Adrenal gland (tissue), 5 donors: ENCODE measurements around the gene PDGFD.

Source experiments
- CTCF ChIP-seq, 6 experiments: fragments of 450-650 bp in 4 of 6; fragments of 200-600 bp in 2 of 6; sonication (generic) in 1 of 6; IDR thresholded peaks; 1 replicate in 5 of 6; 2 replicates in 1 of 6; pipeline versions ENCODE4 v1.5.1 to v1.8.0; 2016 to 2021; ENCODE audit warnings: antibody characterized with exemption in 6 of 6, mild to moderate bottlenecking in 2 of 6, moderate library complexity in 1 of 6
- POLR2A ChIP-seq, 2 donors: fragments of 450-650 bp; IDR thresholded peaks; one replicate each; pipeline ENCODE4 v1.6.1; 2017; ENCODE audit warnings: antibody characterized with exemption in 2 of 2, mild to moderate bottlenecking in 2 of 2, moderate library complexity in 1 of 2
- donor health status: DM: no; HTN: no; CAD: no.

- TF ChIP-seq POLR2A (IDR thresholded peaks at IDR 0.05), result no peak
- no peak for TF ChIP-seq CTCF (IDR thresholded peaks at IDR 0.05)
These were observed 169.4 kb downstream of the PDGFD start for GRCh38 chr11:103994518-103994917.
